DMS153 treated with DMSO at 0.1 percent for 48 hours (cell line): Measurements from ENCODE around the gene BCAS1.
A peak's percentile ranks its signal among the peaks of the same experiment; 100 is the strongest.
"Not testable (repeated sequence)": the region's sequence is repeated elsewhere in the genome, so short reads cannot be mapped to it uniquely, and the experiment has no call there.

Experiments used
- DNase-seq: peaks from one replicate; lab custom pipeline; 2025; ENCODE audit not compliant: unreplicated experiment; lab: John Stamatoyannopoulos, UW

Gene BCAS1

DNA sequence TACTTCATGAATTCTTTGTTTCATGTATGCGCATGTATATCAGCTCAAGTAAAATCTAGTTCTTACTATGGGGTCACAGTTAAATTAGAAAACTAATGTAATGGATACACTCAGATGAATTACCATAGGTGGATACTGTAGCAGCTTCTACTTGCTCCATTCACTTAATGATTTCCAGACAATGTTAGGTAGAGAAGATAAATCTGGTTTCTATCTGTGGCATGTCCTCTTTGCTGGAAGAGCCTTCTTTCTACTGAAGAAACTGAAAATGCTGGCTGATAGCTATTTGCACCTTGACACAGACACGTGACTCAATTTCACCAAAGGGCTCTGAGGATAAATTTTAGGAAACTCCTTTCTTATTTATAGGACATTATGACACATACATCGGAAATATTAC lies 49.5 kb downstream of the BCAS1 start:
- no peak for DNase-seq

DNA sequence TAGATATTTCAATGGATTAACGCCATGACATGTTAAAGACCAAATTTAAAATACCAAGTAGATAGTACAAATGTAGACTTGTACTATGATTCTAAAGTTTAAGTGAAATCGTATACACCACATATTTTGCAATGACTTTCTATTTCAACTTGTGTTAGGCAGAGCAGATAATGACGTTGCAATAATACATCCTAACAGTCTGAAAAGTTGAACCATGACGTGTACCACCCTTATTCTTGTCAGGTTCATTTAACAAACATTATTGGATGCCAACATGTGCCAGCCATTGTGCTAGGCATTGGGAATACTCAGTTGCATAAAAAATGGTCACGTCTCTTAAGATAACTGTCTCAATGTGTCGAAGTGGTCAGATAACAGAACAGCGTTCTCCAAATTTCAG lies 50.0 kb downstream of the BCAS1 start:
- DNase-seq = no peak

GRCh38 chr20:54019585-54019984 lies 50.8 kb downstream of the BCAS1 start:
- DNase-seq = no peak

DNA sequence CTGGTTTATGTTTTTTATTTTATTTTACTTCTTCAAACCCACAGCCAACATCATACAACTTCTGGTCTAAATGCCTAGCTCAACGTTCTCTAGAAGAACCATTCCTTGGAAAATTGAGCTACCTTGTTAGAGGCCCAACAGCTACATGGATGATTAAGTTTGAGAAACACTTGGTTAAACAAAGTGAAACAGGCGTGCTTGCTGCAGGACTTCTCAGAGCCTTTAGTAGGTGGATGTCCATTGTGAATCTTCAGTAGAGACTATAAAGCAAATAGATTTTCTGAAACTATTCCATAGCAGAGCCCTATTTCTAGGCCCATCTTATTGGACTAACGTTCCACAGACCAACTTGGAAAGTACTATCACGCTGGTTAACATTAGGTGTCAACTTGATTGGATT lies 51.3 kb downstream of the BCAS1 start:
- no peak for DNase-seq

GRCh38 chr20:54017846-54018245 lies 52.5 kb downstream of the BCAS1 start:
- DNase-seq = no peak

DNA sequence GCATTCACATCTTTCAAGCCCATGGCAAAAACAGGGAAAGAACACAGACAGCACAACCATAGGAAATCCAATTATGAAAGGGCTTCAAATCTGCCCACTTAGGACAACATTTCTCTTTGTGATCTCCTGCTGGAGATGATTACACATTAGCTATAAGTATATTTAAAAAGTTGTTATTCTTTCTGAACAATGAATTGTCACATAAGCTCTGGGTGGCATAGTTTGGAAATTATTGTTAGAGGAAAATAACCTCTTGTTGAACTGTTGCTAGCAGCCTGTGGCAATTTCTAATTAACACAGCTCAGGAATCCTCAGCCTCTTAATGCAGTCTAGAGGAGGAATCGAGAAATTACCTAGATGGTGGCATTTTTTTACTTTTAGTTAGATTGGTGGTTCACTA lies 54.9 kb downstream of the BCAS1 start:
- DNase-seq = no peak

DNA sequence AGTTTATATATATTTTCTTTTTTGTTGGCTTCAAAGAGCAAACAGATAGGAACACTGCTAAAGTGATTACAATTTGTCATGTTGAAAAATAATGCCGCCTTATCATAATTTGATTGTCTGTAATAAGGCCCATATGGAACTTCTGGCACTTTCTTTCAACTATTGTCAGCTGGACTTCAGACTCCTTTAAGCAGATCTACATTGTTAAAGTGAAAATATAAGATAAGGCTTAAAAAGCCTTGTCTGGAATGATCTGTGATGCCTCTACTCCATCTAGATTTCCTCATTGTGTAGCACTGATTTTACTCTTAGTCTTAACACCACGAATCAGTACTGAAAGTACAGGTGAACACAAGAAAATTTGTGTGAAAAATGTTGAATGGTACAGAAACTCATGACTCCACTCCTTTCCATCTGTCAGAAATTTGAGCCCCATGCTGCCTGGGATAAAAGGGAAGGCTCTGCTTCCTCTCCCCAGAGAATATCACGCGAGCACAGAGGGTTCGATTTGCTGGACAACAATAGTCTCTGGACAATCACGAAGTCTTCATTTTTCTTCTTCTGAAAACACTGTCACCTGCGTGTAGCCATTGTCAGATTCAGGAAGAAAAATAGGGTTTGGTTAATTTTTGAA lies 56.0 kb downstream of the BCAS1 start:
- no peak for DNase-seq

- peak; percentile 5 for DNase-seq
These were observed 56.9 kb downstream of the BCAS1 start for GRCh38 chr20:54013471-54013870.

GRCh38 chr20:54011346-54011745 lies 59.0 kb downstream of the BCAS1 start:
- DNase-seq = no peak

DNA sequence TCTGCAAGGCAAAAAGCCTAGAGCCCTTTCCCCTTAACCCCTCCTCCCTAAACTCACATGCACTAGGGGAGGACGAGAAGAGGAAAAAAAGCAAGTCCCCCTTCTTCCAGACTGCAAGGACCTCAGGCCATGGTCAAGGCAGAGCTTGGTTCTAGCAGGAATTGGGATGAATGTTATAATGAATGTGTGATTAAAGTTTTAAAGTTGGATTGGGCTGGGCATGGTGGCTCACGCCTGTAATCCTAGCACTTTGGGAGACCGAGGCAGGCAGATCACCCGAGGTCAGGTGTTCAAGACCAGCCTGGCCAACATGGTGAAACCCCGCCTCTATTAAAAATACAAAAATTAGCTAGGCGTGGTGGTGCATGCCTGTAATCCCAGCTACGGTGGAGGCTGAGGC lies 64.2 kb downstream of the BCAS1 start:
- DNase-seq = not testable (repeated sequence)

- DNase-seq = no peak
These were observed 64.9 kb downstream of the BCAS1 start for GRCh38 chr20:54005524-54005923.

DNA sequence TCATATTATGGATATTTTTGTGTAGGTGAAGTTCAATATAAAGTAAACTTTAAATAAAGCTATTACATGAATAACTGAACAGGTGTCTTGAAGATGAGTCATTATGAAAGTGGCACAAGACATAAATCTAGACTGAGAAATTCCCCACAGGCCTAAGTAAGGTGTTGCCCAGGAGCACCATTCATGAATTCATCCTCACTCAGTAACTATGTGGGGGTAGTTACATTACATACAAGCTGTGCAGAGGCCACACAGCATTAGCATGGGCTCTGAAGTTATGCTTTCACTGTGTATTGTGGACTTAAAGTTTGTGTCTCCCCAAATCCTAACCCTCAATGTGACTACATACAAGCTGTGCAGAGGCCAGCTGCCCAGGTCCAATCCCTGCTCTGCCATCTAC lies 65.9 kb downstream of the BCAS1 start:
- DNase-seq = no peak

DNA sequence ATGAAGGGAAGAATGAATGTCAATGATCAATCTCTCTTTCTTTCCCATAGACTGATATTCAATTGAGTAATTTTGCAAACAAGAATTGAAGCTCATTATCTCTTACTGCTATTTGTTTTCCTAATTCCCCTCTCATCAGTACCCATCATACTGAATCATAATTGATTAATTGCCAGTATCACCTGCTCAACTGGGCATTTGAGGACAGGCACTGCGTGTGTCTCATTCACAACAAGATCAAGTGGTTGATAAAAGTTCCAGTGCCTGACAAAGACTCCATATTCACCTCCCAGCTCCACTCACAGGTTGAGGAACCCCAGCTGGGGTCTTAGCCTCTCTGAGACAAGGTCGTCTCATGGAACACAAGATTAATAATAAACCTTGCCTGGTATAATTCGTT lies 67.7 kb downstream of the BCAS1 start:
- no peak for DNase-seq

DNA sequence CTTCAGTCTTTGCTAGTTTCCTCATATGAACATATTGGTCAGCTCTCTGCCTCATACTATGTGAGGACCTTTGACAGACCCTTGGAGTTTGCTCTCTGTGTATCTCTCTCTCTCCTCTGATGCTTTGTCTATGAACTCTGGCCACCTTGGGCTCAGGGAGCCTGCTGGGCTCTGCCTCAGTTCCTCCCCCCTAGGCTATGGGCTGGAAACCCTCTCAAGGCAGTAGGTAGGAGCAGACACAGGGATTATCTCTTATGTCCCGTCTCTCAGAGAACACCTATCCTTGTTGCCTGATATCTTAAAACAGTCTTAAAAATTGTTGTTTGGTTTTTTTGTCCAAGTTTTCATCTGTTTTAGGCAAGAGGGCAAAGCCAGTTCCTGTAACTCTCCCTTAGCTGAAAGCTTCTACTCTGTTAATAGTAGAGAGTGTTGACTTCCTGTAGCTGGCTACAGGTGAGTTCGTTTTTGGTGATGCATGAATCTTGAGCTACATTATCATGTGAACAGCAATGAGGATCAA lies 68.3 kb downstream of the BCAS1 start:
- no peak for DNase-seq

GRCh38 chr20:54000914-54001313 lies 69.5 kb downstream of the BCAS1 start:
- DNase-seq = no peak

DNA sequence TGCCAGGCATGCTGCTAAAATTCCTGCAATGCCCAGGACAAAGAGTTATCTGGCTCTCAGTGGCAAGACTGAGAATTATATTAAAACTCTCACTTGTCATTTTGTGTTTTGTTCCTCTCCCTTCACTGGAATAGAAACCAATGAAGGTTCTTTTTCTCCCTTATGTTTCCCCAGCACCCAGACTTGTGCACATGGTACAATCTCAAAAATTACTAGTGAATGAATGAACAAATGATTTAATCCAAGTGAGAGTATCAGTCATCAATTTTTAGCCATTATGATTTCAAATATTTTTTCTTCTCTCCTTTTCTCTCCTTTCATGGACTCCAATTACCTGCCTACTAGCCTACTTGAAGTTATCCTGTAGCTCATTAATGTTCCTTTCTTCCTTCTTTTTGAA lies 70.1 kb downstream of the BCAS1 start:
- no peak for DNase-seq

DNA sequence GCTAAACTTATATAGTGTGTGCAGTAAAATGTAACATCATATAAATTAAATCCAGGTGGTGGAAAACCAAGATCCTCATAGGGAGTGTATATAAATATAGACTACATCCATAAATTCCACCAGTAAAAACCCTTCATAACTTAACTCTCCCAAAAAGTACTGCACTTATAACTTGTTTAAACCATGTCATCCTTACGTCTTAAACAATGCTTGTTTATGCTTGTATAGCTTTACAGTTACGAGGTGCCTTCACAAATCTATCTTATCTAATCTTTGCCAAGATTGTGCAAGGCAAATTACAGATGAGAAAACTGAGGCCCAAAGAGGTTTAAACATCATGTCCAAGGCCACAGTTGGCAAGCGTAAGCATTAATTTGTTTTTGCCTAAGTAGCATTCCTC lies 71.3 kb downstream of the BCAS1 start:
- DNase-seq = no peak

- DNase-seq = no peak
These were observed 73.6 kb downstream of the BCAS1 start for GRCh38 chr20:53996584-53997486.

GRCh38 chr20:53995949-53996348 lies 74.4 kb downstream of the BCAS1 start:
- no peak for DNase-seq

GRCh38 chr20:53994088-53994487 lies 76.3 kb downstream of the BCAS1 start:
- DNase-seq = no peak

- DNase-seq = no peak
These were observed 77.1 kb downstream of the BCAS1 start for GRCh38 chr20:53993310-53993709.

GRCh38 chr20:53990768-53991450 lies 79.5 kb downstream of the BCAS1 start:
- DNase-seq = no peak
